ENCODE measurements around the gene CRTAP. TPM values are rescaled to one million over a fixed set of nuclear protein-coding genes. Genes with fewer than 3 reads are reported as not detected.
A peak's percentile ranks its signal among the peaks of the same experiment; 100 is the strongest.

Gene CRTAP
- total RNA-seq, 1 donor = 323 TPM

GRCh38 chr3:33125840-33126239, 12.0 kb downstream of the CRTAP start:
- no peak for TF ChIP-seq CTCF (IDR thresholded peaks at IDR 0.05; ENCODE audit: insufficient read depth, low read length)
- no peak overlapping the region for H3K4me3 ChIP-seq (ENCODE audit: low read depth, low read length)
- no peak for DNase-seq (ENCODE audit: low read depth)

- H3K4me3 ChIP-seq (ENCODE audit: low read depth, low read length) = no peak overlapping the region
- peak; percentile 50 for DNase-seq (ENCODE audit: low read depth)
- TF ChIP-seq CTCF (IDR thresholded peaks at IDR 0.05; ENCODE audit: insufficient read depth, low read length) = no peak
Measured at GRCh38 chr3:33128706-33129105, 14.9 kb downstream of the CRTAP start.

GRCh38 chr3:33130144-33130543, 16.3 kb downstream of the CRTAP start:
- no peak overlapping the region for H3K4me3 ChIP-seq (ENCODE audit: low read depth, low read length)
- TF ChIP-seq CTCF (IDR thresholded peaks at IDR 0.05; ENCODE audit: insufficient read depth, low read length) = no peak
- no peak for DNase-seq (ENCODE audit: low read depth)

GRCh38 chr3:33131331-33132018, 17.7 kb downstream of the CRTAP start:
- peak; percentile 85 for DNase-seq (ENCODE audit: low read depth)
- H3K4me3 ChIP-seq (ENCODE audit: low read depth, low read length) = no peak overlapping the region
- TF ChIP-seq CTCF (IDR thresholded peaks at IDR 0.05; ENCODE audit: insufficient read depth, low read length) = peak; percentile 63

GRCh38 chr3:33132019-33132360, 18.2 kb downstream of the CRTAP start:
- no peak overlapping the region for H3K4me3 ChIP-seq (ENCODE audit: low read depth, low read length)
- DNase-seq (ENCODE audit: low read depth) = no peak
- no peak for TF ChIP-seq CTCF (IDR thresholded peaks at IDR 0.05; ENCODE audit: insufficient read depth, low read length)

GRCh38 chr3:33134026-33134625, 20.3 kb downstream of the CRTAP start:
- no peak overlapping the region for H3K4me3 ChIP-seq (ENCODE audit: low read depth, low read length)
- DNase-seq (ENCODE audit: low read depth) = no peak
- no peak for TF ChIP-seq CTCF (IDR thresholded peaks at IDR 0.05; ENCODE audit: insufficient read depth, low read length)

Data from fibroblast of the aortic adventitia (primary cell).